ENCODE data around the gene DPM1.

The DPM1 gene

DNA sequence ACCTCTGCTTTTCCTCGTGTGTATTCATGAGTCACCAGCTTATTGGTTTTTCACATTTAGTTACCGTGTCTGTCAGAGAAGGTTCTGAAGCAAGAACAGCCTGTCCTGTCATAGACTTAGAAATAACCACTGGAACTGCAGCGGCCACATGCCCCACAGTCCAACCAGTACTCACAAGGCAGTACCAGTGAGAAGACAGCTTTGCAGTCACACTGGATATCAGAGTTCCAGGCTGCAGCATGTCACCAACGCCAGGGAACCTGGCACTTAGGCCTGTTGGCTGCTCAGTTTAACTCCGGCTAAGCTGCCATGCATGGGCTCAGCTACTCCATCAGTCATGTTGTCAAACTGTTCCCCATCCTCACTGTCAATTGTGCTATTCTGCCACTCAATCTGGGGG is 67.2 kb downstream of the DPM1 start:
- H3K4me3 ChIP-seq (ENCODE audit: low read depth, low read length): no peak overlapping the region
- TF ChIP-seq, protein P1, sequence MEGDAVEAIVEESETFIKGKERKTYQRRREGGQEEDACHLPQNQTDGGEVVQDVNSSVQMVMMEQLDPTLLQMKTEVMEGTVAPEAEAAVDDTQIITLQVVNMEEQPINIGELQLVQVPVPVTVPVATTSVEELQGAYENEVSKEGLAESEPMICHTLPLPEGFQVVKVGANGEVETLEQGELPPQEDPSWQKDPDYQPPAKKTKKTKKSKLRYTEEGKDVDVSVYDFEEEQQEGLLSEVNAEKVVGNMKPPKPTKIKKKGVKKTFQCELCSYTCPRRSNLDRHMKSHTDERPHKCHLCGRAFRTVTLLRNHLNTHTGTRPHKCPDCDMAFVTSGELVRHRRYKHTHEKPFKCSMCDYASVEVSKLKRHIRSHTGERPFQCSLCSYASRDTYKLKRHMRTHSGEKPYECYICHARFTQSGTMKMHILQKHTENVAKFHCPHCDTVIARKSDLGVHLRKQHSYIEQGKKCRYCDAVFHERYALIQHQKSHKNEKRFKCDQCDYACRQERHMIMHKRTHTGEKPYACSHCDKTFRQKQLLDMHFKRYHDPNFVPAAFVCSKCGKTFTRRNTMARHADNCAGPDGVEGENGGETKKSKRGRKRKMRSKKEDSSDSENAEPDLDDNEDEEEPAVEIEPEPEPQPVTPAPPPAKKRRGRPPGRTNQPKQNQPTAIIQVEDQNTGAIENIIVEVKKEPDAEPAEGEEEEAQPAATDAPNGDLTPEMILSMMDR (IDR thresholded peaks at IDR 0.05; ENCODE audit: borderline replicate concordance, insufficient read depth, low read depth, low read length): no peak

DNA sequence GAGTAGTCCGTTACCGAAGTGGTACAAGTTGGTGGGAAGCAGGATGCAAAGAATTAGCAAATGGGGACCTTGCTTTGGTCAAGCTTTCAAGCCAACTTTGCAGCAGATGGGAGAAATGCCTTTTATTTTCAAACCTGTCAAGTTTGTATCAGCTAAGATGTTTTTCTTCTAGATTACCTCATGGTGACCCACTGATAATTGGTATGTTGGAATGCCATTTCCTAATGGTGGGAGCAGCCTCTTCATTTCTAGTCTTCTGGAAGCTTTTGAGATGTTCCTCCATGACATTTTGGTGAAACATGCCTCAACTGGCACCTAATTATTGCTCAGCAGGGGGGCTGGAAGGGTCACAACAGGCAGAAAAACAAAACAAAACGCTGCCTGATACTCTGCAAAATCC is 70.8 kb downstream of the DPM1 start:
- no peak overlapping the region for H3K4me3 ChIP-seq (ENCODE audit: low read depth, low read length)
- TF ChIP-seq, protein P1 (IDR thresholded peaks at IDR 0.05; ENCODE audit: borderline replicate concordance, insufficient read depth, low read depth, low read length): no peak

DNA sequence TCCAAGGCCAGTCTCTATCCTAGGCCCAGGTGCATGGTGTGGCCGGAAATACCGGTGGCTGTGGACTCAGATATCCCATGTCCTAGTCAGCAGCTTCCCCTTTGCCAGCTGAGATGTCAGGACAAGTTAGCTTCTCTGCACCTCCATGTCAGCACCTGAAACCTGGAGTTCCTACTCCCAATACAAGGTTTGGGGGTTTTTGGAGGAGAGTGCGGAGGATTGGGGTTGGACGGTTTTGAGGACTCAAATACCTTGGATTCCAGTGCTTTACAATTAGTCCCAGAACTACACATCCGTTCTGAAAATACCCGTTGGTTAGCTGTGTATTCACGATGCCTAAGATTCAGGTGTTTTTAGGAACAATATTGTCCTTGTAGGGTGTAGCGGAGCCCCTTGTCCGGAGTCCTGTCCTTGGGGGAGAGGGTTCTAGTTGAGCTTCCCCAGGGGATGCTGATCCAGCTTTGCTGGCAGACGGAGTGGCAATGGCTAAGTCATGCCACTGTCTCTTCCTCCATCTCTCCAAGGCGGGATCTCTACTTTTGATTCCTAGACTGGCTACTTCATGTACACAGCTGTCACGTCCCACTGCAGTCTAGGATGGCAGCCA is 72.0 kb downstream of the DPM1 start:
- TF ChIP-seq, protein P1 (IDR thresholded peaks at IDR 0.05; ENCODE audit: borderline replicate concordance, insufficient read depth, low read depth, low read length): no peak
- no peak overlapping the region for H3K4me3 ChIP-seq (ENCODE audit: low read depth, low read length)

DNA sequence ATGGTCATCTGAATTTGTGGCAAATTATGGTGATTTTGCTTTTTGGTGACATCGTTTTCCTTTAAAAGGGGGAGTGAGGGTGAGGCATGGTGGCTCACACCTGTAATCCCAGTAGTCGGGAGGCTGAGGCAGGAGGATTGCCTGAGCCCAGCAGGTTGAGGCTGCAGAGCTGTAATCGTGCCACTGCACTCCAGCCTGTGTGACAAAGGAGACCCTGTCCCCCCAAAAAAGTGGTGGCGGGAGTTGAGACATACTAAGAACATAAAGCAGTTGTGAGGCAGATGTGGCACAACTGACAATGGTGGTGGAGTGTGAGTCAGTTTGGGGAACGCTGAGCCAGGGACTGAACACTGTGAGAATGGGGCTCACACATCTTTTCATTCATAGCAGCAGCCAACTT is 72.6 kb downstream of the DPM1 start:
- H3K4me3 ChIP-seq (ENCODE audit: low read depth, low read length): no peak overlapping the region
- TF ChIP-seq, protein P1 (IDR thresholded peaks at IDR 0.05; ENCODE audit: borderline replicate concordance, insufficient read depth, low read depth, low read length): no peak

DNA sequence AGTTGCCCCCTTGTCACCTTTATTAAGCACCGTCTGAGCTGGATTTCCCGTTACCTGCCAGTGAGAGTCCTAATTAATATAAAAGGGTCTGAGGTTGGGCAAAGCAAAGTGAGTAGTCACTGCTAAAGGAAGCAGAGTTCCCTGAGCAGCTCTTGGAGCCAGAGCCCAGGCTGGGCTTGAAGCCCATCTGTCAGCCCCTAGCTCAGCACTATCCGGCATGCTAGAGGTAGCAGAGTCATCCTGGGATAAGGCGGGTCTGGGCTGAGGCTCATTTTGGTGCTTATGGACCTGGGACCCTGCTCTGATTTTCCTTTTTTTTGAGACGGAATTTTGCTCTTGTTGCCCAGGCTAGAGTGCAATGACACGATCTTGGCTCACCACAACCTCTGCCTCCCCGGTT is 73.3 kb downstream of the DPM1 start:
- TF ChIP-seq, protein P1 (IDR thresholded peaks at IDR 0.05; ENCODE audit: borderline replicate concordance, insufficient read depth, low read depth, low read length): no peak
- no peak overlapping the region for H3K4me3 ChIP-seq (ENCODE audit: low read depth, low read length)

Measured in GM12875 (cell line).